HTR-8/SVneo (cell line): ENCODE measurements around the gene PRKCH.
"Not testable (repeated sequence)": the region's sequence is repeated elsewhere in the genome, so short reads cannot be mapped to it uniquely, and the experiment has no call there.

Source experiments
- DNase-seq: peaks from one replicate; pipeline ENCODE4 v3.0.0; 2011; ENCODE audit warnings: low spot score, mixed read lengths; ENCODE audit not compliant: insufficient read length
- FAIRE-seq: peaks from 2 replicates; lab custom pipeline; 2011; peaks lifted over from hg19 to GRCh38; lab: Jason Lieb, UNC

The PRKCH gene

GRCh38 chr14:61516964-61517653 lies 195.7 kb downstream of the PRKCH start:
- DNase-seq (no peak), FAIRE-seq (peak; percentile 95)

DNA sequence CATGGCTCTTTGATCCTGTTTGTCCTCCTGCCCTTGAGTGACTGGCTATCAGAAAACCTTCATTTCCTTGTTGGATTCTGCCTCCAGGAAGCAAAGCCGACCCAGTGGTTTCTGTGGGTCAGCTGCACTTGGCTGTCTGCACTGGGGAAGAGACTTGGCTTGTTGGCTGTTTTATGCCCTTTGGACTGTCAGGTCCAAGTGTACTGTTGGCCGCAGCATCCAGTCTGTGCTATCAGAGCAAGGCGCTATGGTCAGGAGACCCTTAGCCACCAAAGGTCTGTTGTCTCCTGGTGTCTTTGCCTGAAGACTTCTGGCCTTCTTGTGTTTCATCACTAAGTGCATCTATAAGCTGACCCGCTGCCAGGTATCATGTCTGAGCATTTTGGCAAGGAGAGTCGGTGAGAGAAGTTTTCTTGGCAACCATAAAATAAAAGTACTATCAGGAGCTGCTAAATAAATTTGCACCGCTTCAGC lies 196.6 kb downstream of the PRKCH start:
- FAIRE-seq: no peak

GRCh38 chr14:61518403-61518802 lies 197.0 kb downstream of the PRKCH start:
- DNase-seq (no peak), FAIRE-seq (peak; percentile 92)

More for the DNA sequence above, 196.6 kb downstream of the PRKCH start:
- no peak for DNase-seq

- FAIRE-seq: no peak
- DNase-seq: no peak
Observed at GRCh38 chr14:61519106-61519505, 197.7 kb downstream of the PRKCH start.

GRCh38 chr14:61519735-61520134 lies 198.4 kb downstream of the PRKCH start:
- DNase-seq: no peak
- no peak for FAIRE-seq

GRCh38 chr14:61520576-61520975 lies 199.2 kb downstream of the PRKCH start:
- peak; percentile 66 for FAIRE-seq
- DNase-seq: no peak

DNA sequence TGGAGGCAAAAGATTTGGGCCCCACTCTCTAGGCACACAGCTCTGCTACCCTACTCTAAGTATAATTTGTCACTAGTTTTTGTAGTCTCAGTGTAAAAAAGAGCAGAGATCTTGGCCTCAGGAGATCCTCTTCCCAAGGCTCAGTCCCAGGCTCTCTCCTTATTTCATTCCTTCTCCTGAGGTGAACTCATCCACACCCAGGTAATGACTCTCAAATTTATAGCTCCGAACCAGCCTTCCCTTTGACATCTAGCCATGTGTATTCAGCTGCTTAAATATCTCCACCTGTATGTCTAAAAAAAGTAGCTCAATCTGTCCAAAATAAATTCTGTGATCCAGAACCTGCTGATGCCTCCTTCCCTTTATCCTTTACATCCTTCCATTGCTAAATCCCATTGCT lies 200.4 kb downstream of the PRKCH start:
- DNase-seq: no peak
- FAIRE-seq: no peak

- FAIRE-seq: peak; percentile 60
- no peak for DNase-seq
Observed at GRCh38 chr14:61523751-61524150, 202.4 kb downstream of the PRKCH start.

- DNase-seq (no peak), FAIRE-seq (peak; percentile 91)
Observed at GRCh38 chr14:61524211-61524806, 202.9 kb downstream of the PRKCH start.

DNA sequence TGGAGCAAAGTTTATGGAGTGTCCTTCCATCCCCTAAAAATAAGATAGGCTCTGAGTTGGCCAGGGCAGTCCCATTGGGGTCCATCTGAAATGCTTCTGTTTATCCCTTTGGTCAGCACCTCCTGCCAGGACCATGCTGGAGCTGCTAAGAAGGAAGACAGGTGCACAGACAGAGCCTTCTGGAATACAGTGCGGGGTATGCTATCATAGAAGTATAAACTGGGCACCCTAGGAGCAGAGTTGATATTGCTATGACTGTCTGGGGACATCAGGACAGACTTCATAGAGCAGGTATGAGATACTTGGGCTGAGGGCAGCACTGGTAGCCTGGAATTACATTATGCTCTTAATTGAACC lies 203.5 kb downstream of the PRKCH start:
- DNase-seq (no peak), FAIRE-seq (no peak)

- peak; percentile 93 for DNase-seq
- no peak for FAIRE-seq
Observed at GRCh38 chr14:61525293-61526011, 204.1 kb downstream of the PRKCH start.

DNA sequence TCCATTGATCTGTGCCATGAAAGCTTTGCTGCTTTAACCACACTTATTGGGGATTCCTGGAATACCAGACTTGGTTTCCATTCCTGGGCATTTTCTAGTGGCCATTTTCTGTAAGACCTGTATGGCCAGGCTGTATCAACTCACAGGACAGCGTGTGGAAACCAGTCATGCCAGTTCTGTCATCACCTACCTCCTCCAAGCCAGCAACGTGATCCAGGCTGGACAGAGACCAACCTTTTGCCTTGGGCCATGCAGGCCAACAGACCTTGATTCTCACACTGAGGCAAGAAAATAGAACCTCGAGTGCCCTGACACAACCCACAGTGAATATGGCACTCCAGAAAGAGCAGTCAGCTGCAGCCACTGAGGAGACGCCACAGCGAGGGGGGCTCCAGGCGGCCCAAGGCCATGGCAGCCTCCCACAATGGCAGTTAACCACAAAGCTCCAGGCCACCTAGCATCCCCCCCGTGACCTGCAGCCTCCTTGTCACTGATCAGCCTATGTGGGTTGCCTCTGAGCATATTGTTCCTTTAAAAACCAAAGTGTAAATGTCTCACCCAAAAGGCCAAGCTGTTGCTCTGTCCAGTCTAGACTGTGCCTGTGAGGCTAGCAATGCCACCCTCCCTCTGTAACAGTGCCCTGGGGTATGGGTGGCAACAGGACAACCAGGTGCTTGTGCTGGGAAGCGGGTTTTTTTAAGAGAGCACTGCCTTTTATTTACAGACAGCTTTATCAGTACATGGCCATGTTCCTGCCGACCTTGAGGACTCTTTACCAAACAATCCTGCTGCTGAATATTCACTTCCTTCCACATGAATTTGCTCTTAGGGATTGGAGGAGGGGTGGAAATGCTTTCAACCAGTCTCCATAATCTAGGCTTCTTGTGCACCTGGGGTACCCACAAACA lies 205.3 kb downstream of the PRKCH start:
- DNase-seq: no peak
- no peak for FAIRE-seq

GRCh38 chr14:61527325-61528100 lies 206.1 kb downstream of the PRKCH start:
- DNase-seq (peak; percentile 97), FAIRE-seq (peak; percentile 100)

DNA sequence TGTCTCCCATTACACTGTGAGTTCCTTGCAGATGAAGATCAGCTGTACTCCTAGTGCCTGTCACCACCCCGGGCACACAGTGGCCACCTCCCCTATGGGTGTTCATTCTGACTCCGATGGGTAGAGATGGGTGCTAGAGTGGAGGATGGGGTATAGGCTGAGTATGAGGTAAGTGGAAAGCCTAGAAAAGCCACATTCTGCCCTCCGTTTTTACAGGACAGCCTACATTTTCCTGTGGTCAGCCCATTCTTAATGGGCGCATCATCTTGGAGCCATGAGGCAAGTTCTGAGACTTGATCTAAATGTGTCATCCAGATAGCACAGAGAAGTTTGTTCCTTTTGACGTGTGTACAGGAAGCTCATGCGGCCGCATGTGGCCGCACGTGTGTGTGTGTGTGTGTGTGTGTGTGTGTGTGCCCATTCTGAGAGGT lies 207.2 kb downstream of the PRKCH start:
- no peak for FAIRE-seq
- peak; percentile 81 for DNase-seq

GRCh38 chr14:61529360-61529759 lies 208.0 kb downstream of the PRKCH start:
- not testable (repeated sequence) for DNase-seq, FAIRE-seq

GRCh38 chr14:61530296-61530695 lies 208.9 kb downstream of the PRKCH start:
- FAIRE-seq (peak; percentile 92), DNase-seq (no peak)

DNA sequence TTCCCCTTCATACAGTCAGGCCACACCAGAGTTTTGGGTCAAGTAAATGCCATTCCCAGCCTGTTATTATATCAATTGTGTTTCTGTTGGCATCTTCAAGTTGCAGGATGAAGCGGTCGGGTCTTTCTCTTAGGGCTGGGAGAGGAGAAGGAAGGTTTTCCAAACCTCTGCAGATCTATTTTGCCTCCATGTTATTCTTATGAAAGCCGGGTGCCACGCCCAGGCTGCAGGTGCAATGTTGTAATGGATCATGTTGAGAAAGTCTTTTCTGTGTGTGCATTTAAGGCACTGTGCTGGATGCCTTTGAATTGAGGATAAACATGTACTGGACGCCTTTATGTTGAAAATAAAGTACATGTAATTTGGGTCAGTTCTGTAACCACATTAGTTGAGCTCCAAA lies 209.5 kb downstream of the PRKCH start:
- DNase-seq: no peak

DNA sequence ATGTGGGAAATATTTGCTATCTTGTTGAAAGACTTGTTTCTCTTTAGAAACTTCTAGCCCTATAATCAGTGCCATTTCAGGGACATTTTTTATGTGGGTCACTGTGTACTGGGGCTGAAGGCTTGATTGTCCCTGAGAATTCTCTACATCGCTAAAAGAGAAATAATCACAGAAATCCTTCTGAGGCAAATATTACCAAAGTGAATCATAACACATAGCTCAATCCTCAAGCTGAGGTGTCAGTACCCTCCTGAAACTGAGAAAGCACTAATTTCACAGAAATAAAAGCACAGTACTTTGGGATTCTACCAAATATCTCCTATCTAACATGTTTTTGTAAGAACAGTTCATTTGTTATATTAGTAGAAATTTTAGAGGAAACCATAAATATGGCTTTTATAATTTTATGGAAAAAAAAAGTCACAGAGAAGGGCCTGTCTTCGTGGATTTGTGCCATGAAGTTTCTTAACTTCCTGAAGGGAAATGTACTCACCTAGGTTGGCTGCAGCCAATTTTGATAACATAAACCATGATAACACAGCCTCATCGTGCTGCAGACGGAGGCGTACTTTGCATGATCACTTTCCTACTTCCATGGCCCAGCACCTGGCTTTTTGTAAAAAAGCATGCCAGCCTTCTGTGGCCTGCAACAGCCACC lies 210.2 kb downstream of the PRKCH start:
- DNase-seq: no peak
- peak; percentile 74 for FAIRE-seq

More for the DNA sequence above, 209.5 kb downstream of the PRKCH start:
- no peak for FAIRE-seq

DNA sequence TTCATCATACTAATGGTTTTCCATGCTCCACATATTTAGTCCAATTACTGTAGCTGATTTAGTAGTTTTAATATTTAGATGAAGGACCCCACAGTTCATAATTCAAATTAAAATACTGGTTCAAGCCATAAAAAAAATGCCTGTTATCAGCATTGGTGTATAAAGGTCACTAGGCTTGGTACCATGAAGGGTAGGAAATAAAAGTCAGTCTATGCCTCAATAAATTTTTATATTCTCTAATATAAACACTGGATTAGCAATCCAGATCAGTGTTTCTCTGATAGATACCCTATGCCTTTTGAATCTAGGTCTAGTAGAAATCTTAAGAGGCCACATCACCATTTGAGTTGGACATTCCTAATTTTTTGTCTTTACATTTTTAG lies 210.7 kb downstream of the PRKCH start:
- FAIRE-seq (no peak), DNase-seq (no peak)
